WTC11 (cell line): ENCODE results near the gene BAK1. TPM values are rescaled to one million over a fixed set of nuclear protein-coding genes. Genes with fewer than 3 reads are reported as not detected.
A peak's percentile ranks its signal among the peaks of the same experiment; 100 is the strongest.

Source experiments
- ATAC-seq: fragments of 200-7000 bp; cut with Tn5 transposase; 2 replicates; pipeline ENCODE4 v1.10.0; 2021; ENCODE audit warnings: mild to moderate bottlenecking, moderate library complexity
- CTCF ChIA-PET: fragments of 300-600 bp; sonication (Branson Sonifier 250); formaldehyde crosslinking; loops from one replicate; lab custom pipeline; 2021; ENCODE audit warnings: antibody characterized with exemption; lab: Charles Lee
- POLR2A ChIA-PET: fragments of 350-600 bp; sonication (Branson Sonifier 250); formaldehyde crosslinking; loops from one replicate; lab custom pipeline; 2021; ENCODE audit warnings: antibody characterized with exemption; lab: Charles Lee
- DNase-seq: peaks from one replicate; pipeline ENCODE4 v3.0.0; 2021; ENCODE audit warnings: low spot score
- H3K27ac Mint-ChIP-seq: 2 replicates; pipeline ENCODE4 v1.8.0; 2021; ENCODE audit warnings: mixed read lengths
- H3K27me3 Mint-ChIP-seq: 2 replicates; pipeline ENCODE4 v1.8.0; 2021; ENCODE audit warnings: low read depth, mild to moderate bottlenecking, moderate library complexity, mixed read lengths
- H3K36me3 Mint-ChIP-seq: 2 replicates; pipeline ENCODE4 v1.8.0; 2021; ENCODE audit warnings: mixed read lengths
- H3K4me1 Mint-ChIP-seq: 2 replicates; pipeline ENCODE4 v1.8.0; 2022; ENCODE audit warnings: mixed read lengths
- H3K4me3 Mint-ChIP-seq: 2 replicates; pipeline ENCODE4 v1.8.0; 2021; ENCODE audit warnings: mild to moderate bottlenecking, moderate library complexity, mixed read lengths
- H3K9me3 Mint-ChIP-seq: 2 replicates; pipeline ENCODE4 v1.8.0; 2021; ENCODE audit warnings: mixed read lengths
- FOXK1 ChIP-seq: sonication (generic); formaldehyde crosslinking; IDR thresholded peaks from 2 replicates; pipeline ENCODE4 v1.8.0; 2022; ENCODE audit warnings: mild to moderate bottlenecking, moderate library complexity, missing genetic modification reagents
- RORB ChIP-seq: fragments of 250-450 bp; sonication (Bioruptor Pico); IDR thresholded peaks from 2 replicates; pipeline ENCODE4 v1.9.0; 2021; ENCODE audit warnings: mild to moderate bottlenecking
- ZNF219 ChIP-seq: sonication (generic); formaldehyde crosslinking; IDR thresholded peaks from 2 replicates; pipeline ENCODE4 v1.8.0; 2023; ENCODE audit warnings: missing genetic modification reagents, mild to moderate bottlenecking, borderline replicate concordance
- ZNF232 ChIP-seq: sonication (generic); formaldehyde crosslinking; IDR thresholded peaks from 2 replicates; pipeline ENCODE4 v1.8.0; 2022; ENCODE audit warnings: mild to moderate bottlenecking, missing genetic modification reagents
- ZNF263 ChIP-seq: sonication (generic); formaldehyde crosslinking; IDR thresholded peaks from 2 replicates; pipeline ENCODE4 v1.8.1; 2022; ENCODE audit warnings: low read depth, mild to moderate bottlenecking, moderate library complexity, missing genetic modification reagents
- ZNF416 ChIP-seq: fragments of 250-450 bp; sonication (Bioruptor Pico); IDR thresholded peaks from 2 replicates; pipeline ENCODE4 v1.9.0; 2021; ENCODE audit warnings: mild to moderate bottlenecking, inconsistent platforms
- ZNF671 ChIP-seq: fragments of 250-450 bp; sonication (Bioruptor Pico); IDR thresholded peaks from 2 replicates; pipeline ENCODE4 v1.8.0; 2021; ENCODE audit warnings: mild to moderate bottlenecking
- total RNA-seq: library from RNA; stranded (reverse); gene quantifications from 3 replicates; pipeline ENCODE4 v1.2.3, GENCODE V29; 2021
- TF ChIP-seq, protein P1 (sequence below): sonication (generic); formaldehyde crosslinking; IDR thresholded peaks from 2 replicates; pipeline ENCODE4 v1.8.1; 2023; ENCODE audit warnings: mild to moderate bottlenecking, missing genetic modification reagents, moderate library complexity
- TF ChIP-seq, protein P2 (sequence below): sonication (generic); formaldehyde crosslinking; IDR thresholded peaks from 2 replicates; pipeline ENCODE4 v1.8.1; 2022; ENCODE audit warnings: missing genetic modification reagents, borderline replicate concordance
- TF ChIP-seq, protein P3 (sequence below): sonication (generic); formaldehyde crosslinking; conservative IDR thresholded peaks from 2 replicates; pipeline ENCODE4 v1.8.1; 2023; ENCODE audit warnings: mild to moderate bottlenecking, low read depth, missing genetic modification reagents, moderate library complexity
- TF ChIP-seq, protein P4 (sequence below): fragments of 200-600 bp; IDR thresholded peaks from 2 replicates; pipeline ENCODE4 v1.8.0; 2022; ENCODE audit warnings: antibody characterized with exemption
- TF ChIP-seq, protein P5 (sequence below): fragments of 250-450 bp; sonication (Bioruptor Pico); IDR thresholded peaks from 2 replicates; pipeline ENCODE4 v1.9.0; 2021; ENCODE audit warnings: mild to moderate bottlenecking
- TF ChIP-seq, protein P6 (sequence below): sonication (generic); formaldehyde crosslinking; IDR thresholded peaks from 2 replicates; pipeline ENCODE4 v1.8.0; 2023; ENCODE audit warnings: missing genetic modification reagents, mild to moderate bottlenecking, borderline replicate concordance

BAK1 gene
- total RNA-seq, 1 experiment from 2014 or later = 40.5 TPM

DNA sequence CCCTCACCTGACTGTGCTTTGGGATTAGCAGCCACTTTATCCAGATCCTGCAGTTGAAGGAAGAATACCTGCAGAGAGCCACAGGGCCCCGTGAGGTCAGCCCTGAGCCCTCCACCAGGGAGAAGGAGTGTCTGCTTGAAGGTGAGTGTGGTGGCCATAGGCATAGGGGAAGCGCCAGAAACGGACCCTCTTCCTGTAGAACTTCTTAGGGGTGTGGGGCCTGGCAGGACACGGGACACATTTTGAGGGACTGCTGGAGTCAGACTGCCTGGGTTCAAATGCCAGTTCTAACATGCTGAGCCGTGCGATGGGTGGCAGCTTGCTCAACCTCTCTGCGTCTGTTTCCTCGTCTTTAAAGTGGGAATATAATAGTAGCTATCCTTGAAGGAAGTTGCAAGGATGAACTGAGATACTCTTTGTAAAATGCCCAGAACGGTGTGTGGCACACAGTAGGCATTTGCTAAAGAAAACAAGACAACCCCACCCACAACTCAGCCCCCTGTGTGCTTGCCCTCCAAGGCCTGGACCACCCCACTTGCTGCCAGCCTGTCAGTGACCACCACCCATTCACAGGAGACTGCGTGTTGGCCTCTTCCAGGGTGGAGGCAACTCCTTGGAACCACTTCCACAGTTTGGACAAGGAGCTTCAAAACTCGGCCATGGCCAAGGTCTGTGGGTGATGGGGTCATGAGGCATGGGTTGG, 4.8 kb upstream of the BAK1 start (continued):
- TF ChIP-seq ZNF232 (CRISPR knock-in tag) = no peak
- TF ChIP-seq, protein P1, sequence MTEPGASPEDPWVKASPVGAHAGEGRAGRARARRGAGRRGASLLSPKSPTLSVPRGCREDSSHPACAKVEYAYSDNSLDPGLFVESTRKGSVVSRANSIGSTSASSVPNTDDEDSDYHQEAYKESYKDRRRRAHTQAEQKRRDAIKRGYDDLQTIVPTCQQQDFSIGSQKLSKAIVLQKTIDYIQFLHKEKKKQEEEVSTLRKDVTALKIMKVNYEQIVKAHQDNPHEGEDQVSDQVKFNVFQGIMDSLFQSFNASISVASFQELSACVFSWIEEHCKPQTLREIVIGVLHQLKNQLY (CRISPR knock-in tag) = no peak

DNA sequence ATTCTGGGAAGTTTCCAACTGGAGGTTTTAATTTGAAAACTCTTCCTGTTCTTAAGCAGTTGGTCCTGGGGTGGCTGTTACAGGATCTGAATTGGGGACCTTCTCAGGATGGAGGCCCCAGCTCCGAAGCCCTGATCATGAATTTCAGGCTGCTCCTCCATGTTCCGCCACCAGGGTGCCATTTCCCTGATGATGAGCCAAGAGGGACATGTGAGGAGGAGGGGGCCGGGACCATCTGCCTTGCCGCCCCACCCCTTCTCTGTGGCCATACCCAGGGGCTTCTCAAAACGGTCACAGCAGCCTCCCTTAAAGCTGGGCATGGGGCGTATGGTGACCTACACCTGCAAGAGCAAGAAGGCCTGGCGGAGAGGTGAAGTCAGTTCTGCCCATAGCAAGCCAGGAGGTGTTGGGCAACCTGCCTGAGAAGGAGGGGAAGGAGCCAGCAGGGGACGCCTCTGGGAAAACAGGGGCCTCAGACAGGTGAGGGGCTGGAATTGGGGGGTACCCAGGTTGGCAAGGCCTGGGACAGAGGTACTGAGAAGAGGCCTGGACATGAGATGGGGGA, 3.6 kb upstream of the BAK1 start:
- H3K4me3 Mint-ChIP-seq = no peak overlapping the region
- H3K27ac Mint-ChIP-seq = no peak overlapping the region
- TF ChIP-seq, protein P2, sequence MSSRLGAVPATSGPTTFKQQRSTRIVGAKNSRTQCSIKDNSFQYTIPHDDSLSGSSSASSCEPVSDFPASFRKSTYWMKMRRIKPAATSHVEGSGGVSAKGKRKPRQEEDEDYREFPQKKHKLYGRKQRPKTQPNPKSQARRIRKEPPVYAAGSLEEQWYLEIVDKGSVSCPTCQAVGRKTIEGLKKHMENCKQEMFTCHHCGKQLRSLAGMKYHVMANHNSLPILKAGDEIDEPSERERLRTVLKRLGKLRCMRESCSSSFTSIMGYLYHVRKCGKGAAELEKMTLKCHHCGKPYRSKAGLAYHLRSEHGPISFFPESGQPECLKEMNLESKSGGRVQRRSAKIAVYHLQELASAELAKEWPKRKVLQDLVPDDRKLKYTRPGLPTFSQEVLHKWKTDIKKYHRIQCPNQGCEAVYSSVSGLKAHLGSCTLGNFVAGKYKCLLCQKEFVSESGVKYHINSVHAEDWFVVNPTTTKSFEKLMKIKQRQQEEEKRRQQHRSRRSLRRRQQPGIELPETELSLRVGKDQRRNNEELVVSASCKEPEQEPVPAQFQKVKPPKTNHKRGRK (CRISPR knock-in tag) = no peak
- TF ChIP-seq, protein P3, sequence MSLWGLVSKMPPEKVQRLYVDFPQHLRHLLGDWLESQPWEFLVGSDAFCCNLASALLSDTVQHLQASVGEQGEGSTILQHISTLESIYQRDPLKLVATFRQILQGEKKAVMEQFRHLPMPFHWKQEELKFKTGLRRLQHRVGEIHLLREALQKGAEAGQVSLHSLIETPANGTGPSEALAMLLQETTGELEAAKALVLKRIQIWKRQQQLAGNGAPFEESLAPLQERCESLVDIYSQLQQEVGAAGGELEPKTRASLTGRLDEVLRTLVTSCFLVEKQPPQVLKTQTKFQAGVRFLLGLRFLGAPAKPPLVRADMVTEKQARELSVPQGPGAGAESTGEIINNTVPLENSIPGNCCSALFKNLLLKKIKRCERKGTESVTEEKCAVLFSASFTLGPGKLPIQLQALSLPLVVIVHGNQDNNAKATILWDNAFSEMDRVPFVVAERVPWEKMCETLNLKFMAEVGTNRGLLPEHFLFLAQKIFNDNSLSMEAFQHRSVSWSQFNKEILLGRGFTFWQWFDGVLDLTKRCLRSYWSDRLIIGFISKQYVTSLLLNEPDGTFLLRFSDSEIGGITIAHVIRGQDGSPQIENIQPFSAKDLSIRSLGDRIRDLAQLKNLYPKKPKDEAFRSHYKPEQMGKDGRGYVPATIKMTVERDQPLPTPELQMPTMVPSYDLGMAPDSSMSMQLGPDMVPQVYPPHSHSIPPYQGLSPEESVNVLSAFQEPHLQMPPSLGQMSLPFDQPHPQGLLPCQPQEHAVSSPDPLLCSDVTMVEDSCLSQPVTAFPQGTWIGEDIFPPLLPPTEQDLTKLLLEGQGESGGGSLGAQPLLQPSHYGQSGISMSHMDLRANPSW (CRISPR knock-in tag) = no peak
- TF ChIP-seq FOXK1 (CRISPR knock-in tag) = no peak
- TF ChIP-seq, protein P4, sequence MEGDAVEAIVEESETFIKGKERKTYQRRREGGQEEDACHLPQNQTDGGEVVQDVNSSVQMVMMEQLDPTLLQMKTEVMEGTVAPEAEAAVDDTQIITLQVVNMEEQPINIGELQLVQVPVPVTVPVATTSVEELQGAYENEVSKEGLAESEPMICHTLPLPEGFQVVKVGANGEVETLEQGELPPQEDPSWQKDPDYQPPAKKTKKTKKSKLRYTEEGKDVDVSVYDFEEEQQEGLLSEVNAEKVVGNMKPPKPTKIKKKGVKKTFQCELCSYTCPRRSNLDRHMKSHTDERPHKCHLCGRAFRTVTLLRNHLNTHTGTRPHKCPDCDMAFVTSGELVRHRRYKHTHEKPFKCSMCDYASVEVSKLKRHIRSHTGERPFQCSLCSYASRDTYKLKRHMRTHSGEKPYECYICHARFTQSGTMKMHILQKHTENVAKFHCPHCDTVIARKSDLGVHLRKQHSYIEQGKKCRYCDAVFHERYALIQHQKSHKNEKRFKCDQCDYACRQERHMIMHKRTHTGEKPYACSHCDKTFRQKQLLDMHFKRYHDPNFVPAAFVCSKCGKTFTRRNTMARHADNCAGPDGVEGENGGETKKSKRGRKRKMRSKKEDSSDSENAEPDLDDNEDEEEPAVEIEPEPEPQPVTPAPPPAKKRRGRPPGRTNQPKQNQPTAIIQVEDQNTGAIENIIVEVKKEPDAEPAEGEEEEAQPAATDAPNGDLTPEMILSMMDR = peak; percentile 26
- H3K9me3 Mint-ChIP-seq = no peaks in the 10 kb centered on the region
- no peaks in the 10 kb centered on the region for H3K36me3 Mint-ChIP-seq
- CTCF ChIA-PET = interaction anchor here (0.6 to 3.3 kb wide), 29 partner anchors 8 to 248 kb away, joined by 3 to 17 read pairs (median 4); partner anchors contain the start of gene UQCC2
- H3K27me3 Mint-ChIP-seq = no peaks in the 10 kb centered on the region
- H3K4me1 Mint-ChIP-seq = peaks cover 12% of the 10 kb centered on the region
- DNase-seq (peak; percentile 77), ATAC-seq (peak; percentile 13)
- POLR2A ChIA-PET = no interaction called here

DNA sequence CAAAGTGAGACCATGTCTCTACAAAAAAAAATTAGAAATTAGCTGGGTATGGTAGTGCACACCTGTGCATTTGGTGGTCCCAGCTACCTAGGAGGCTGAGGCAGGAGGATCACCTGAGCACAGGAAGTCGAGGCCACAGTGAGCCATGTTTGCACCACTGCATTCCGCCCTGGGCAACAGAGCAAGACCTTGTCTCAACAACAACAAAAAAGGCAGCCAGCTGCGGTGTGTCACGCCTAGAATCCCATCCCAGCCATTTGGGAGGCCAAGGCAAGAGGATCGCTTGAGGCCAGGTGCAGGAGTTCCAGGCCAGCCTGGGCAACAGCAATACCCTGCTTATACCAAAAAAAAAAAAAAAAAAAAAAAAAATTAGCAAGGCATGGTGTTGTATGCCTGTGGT, 1.1 kb upstream of the BAK1 start:
- ChIA-PET CTCF (interaction anchor here (0.6 to 2.8 kb wide), 7 partner anchors 9 to 258 kb away, joined by 3 to 18 read pairs (median 5); no protein-coding TSS in a partner anchor), POLR2A (interaction anchor here (0.6 to 0.7 kb wide), 2 partner anchors 99 to 1489 kb away, joined by 3 to 9 read pairs; no protein-coding TSS in a partner anchor)
- H3K36me3 Mint-ChIP-seq = 0 out of 2 replicates have a peak, but pooled peaks cover 2% of the 10 kb centered on the region
- no peak overlapping the region for H3K27ac Mint-ChIP-seq
- no peaks in the 10 kb centered on the region for H3K27me3 Mint-ChIP-seq
- no peak overlapping the region for H3K4me3 Mint-ChIP-seq
- ATAC-seq (no peak), DNase-seq (no peak)
- H3K9me3 Mint-ChIP-seq = no peaks in the 10 kb centered on the region
- H3K4me1 Mint-ChIP-seq = peaks cover 14% of the 10 kb centered on the region
- TF ChIP-seq, protein P1 (CRISPR knock-in tag) = no peak
- TF ChIP-seq FOXK1 (CRISPR knock-in tag) = no peak
- TF ChIP-seq, protein P3 (CRISPR knock-in tag) = no peak
- TF ChIP-seq ZNF219 (CRISPR knock-in tag) = no peak
- no peak for TF ChIP-seq RORB
- TF ChIP-seq, protein P5, sequence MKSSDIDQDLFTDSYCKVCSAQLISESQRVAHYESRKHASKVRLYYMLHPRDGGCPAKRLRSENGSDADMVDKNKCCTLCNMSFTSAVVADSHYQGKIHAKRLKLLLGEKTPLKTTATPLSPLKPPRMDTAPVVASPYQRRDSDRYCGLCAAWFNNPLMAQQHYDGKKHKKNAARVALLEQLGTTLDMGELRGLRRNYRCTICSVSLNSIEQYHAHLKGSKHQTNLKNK = no peak
- TF ChIP-seq ZNF263 (CRISPR knock-in tag) = no peak
- TF ChIP-seq ZNF416 (CRISPR knock-in tag) = no peak
- TF ChIP-seq ZNF671 (CRISPR knock-in tag) = no peak
- TF ChIP-seq, protein P6, sequence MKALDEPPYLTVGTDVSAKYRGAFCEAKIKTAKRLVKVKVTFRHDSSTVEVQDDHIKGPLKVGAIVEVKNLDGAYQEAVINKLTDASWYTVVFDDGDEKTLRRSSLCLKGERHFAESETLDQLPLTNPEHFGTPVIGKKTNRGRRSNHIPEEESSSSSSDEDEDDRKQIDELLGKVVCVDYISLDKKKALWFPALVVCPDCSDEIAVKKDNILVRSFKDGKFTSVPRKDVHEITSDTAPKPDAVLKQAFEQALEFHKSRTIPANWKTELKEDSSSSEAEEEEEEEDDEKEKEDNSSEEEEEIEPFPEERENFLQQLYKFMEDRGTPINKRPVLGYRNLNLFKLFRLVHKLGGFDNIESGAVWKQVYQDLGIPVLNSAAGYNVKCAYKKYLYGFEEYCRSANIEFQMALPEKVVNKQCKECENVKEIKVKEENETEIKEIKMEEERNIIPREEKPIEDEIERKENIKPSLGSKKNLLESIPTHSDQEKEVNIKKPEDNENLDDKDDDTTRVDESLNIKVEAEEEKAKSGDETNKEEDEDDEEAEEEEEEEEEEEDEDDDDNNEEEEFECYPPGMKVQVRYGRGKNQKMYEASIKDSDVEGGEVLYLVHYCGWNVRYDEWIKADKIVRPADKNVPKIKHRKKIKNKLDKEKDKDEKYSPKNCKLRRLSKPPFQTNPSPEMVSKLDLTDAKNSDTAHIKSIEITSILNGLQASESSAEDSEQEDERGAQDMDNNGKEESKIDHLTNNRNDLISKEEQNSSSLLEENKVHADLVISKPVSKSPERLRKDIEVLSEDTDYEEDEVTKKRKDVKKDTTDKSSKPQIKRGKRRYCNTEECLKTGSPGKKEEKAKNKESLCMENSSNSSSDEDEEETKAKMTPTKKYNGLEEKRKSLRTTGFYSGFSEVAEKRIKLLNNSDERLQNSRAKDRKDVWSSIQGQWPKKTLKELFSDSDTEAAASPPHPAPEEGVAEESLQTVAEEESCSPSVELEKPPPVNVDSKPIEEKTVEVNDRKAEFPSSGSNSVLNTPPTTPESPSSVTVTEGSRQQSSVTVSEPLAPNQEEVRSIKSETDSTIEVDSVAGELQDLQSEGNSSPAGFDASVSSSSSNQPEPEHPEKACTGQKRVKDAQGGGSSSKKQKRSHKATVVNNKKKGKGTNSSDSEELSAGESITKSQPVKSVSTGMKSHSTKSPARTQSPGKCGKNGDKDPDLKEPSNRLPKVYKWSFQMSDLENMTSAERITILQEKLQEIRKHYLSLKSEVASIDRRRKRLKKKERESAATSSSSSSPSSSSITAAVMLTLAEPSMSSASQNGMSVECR (CRISPR knock-in tag) = no peak
